C1 segment of cervical spinal cord (tissue), 14 donors: ENCODE results near the gene ARHGEF28.

Experiments used
- DNase-seq, 14 donors: peaks; one replicate each; lab custom pipeline; 2025; lab: John Stamatoyannopoulos, UW

The ARHGEF28 gene

DNA sequence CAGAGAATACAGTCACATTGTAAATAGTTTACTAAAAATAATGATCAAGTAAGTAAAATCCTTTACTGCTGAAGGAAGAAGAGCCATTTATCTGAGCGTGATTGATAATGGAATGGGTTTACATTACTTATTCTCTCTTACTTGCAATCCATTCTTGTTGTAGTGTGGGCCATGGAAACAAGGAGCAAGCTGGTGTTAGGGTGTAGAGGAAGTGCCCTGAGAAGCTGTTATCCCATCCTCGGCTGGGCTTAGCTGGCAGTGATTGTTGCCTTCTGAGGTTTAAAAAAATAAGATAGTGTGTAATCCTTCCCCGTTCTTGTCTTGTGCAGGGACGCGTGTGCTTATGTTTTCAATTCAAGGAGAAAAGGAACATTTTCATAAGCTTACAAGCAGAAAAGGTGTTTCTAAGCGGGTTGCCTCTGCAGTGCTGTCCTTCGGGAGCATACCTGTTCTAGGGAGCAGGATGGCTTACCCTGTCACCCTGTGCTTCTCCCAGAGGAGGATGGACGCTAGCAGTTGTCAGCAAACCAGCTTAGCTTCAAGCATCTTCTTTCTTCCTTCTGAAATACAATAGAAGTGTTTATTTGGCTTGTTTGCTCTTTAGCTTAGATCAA lies 188.3 kb downstream of the ARHGEF28 start:
- no peak for DNase-seq

DNA sequence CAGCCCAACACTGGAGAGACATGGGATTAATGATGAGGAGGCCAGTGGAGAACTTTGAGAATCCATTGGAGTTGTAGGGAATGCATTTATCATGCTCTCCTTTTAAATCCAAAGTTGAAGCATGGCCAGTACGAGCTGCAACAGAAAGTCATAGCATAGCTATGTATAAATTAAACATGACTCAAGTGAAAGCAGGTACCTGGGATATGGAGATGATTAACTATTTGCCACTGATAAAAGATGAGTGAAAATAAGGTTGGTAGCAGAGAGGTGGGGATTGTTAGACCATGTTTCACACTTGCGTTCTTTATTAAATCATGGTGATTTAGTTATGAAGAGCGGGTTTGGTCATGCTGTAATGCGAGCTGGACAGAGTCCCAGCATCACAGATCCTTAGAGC lies 189.6 kb downstream of the ARHGEF28 start:
- DNase-seq: no peak

DNA sequence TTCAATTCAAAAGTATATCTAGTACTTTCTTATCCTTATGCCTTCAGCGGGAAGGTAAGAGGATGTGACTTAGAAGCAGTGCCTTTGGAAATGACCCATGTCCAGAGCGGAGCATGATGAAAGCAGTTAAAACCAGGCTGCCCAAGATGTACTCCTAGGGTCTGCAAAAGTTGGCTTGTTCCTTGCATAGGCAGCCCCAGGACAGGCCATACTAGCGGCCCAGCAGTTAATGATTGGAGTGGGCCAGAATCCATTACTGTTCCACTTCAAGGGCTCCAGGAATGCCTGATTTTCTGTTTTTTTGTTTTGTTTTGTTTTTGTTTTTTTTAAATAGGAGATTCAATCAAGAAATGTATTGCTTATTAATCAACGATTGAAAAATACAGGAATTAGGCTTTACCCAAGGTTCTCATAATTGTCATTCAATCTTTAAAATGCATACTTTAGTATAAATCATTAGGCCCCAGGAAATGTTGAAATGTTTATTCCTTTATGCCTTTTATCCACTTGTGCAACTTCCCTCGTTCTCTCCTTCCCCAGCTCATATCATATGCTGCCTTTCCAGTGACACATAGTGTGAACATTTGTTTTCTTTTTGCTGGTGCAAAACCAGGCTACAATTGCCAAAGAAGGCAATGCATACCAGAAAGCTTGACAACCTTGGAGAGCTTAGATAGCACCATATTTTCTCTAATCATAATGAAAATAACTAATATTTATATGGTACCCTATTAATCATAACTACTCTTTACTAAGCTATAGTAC lies 190.8 kb downstream of the ARHGEF28 start:
- no peak for DNase-seq

DNA sequence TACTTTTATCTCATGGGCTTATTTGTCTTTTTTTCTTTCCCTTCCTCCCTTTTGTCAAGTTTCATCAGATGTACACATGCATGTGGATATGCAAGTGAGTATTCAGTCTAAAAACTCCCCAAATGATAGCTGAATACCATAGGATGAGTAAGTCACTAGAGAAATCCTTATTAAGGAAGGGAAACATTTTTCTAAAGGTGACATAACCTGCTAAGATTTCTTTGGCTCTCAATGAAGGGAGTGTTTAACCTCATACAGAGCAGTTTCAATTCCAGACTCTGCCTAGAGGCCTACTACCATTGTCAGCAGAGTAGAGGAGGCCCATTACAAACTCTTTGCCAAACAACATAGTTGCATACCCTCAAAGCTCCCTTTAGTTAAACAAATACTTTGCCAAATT lies 192.4 kb downstream of the ARHGEF28 start:
- DNase-seq: no peak

DNA sequence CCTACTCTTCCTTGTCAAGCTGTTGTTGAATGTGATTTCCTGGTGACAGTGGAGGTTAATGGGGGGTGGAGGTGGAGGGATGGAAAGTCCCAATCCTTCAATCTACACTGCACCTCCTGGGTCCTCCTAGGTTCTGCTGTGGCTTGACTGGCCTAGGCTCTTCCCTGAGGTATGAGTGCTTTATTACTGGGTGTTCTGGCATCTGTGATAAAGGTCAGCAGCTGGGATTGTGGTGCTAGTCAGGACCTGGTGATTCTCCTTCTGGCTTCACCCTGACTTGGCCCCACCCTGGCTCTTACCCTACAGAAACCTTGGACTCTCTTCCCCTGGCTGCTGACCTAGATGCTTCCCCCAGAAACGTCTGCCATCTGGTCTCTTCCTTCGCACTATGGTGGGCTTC lies 194.3 kb downstream of the ARHGEF28 start:
- DNase-seq: no peak

DNA sequence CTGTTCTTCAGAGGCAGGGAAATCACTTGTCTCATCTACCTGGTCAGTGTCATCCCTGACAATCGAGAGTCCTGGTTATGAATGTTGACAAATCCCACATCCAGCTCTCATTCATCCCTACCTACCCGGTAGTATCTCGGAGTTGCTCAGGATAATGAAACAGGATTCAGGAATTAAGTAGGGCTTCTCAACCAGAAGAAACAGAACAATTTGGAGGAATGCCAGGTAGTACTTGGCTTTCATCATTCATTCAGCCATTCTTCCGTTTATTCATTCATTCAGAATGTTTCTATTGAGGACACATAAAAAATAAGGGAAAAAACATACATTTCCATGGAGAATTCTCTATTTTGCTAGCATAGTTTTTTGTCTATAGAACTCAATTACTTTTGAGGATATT lies 195.0 kb downstream of the ARHGEF28 start:
- no peak for DNase-seq

DNA sequence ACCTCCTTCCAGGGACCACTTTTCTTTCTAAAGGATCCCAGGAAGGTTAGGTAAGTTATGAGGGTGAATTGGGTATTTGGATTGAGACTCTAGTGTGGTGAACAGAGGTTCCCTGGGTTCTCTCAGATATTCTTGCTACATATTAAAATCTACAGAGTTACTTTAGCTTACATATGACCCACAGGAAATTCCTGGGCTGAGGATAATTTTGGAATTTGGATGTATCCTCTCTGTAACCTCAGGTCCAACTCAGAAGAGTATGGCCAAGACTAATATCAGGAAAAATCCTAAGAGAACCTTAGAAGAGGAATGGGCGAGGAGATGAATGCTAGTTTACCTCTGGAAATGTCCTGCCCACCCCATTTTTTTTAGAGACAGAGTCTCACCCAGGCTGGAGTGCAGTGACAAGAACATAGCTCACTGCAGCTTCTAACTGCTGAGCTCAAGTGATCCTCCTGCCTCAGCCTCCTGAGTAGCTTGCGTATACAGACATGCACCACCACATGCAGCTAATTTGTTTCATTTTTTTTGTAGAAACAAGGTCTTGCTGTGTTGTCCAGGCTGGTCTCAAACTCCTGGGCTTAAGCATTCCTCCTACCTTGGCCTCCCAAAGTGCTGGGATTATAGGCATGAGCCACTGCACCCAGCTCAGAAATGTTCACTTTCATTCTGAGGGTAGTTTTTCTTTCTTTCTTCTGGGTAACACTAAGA lies 196.4 kb downstream of the ARHGEF28 start:
- no peak for DNase-seq

DNA sequence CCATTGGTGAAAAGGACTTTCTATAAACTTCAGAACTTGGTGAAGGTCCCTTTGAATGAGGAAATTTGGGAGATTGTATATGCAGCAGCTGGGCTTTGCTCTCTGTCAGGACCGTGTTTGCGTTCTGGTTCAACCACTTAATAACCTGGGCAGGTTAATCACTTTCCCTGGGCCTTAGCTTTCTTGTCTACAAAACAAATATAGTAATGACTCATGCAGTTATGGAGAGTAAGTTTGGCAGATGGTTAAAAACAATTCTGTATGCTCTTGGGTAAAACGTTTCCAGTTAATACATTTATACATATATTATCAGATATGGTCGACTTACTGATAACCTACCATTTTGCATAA lies 197.0 kb downstream of the ARHGEF28 start:
- no peak for DNase-seq

DNA sequence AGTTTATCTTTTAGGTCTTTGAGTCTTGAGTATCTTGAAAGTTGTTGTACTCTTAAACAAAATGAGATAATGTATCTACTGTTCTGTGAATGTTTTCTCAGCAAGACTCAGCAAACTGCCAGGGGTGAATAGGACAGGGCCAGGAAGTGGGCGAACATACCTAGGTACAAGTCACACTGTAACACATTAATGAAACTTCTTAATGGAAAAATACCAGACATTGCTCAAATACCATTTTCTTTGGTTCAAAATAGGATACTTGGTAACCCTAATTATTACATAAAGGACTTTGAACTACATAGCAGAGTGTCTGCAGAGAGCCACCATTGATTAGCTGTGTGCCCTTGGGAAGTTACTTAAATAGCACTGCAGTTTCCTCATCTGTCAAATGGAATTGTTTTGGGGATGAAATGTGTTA lies 197.5 kb downstream of the ARHGEF28 start:
- DNase-seq: no peak

DNA sequence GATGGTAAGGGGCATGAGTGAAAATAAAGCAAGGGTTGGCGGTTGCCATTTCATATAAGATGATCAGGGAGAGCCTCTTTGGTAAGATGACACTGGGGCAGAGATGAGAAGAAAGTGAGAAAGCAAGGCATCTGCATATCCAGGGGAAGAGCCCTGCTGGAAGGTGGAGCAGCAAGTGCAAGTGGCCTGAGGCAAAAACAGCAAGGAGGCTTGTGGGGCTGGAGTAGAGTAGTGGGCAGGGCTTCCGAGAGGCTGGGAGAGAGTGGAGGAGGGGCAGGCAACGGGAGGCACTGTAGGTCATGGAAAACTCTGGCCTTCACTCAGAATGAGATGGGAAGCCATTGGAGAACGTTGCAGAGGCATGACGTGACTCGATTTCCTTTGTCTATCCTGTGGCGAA lies 199.2 kb downstream of the ARHGEF28 start:
- no peak for DNase-seq

DNA sequence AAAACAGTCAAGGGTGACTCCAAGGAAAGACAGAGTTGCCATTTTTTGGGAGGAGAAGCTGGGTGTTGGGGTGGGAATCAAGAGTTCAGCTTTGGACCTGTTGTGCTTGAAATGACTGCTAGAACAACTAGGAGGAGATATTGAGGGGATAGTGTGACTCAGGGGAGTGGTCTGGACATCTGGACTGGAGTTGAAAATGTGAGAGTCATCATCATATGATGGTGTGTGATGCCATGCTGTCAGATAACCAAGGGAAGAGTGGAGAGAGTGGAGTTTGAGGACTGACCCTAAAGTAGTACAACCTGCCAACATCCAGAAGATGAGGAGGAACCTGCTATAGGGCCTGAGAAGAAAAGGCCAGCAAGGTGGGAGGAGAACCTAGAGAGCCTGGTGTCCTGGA lies 199.7 kb downstream of the ARHGEF28 start:
- DNase-seq: no peak

DNA sequence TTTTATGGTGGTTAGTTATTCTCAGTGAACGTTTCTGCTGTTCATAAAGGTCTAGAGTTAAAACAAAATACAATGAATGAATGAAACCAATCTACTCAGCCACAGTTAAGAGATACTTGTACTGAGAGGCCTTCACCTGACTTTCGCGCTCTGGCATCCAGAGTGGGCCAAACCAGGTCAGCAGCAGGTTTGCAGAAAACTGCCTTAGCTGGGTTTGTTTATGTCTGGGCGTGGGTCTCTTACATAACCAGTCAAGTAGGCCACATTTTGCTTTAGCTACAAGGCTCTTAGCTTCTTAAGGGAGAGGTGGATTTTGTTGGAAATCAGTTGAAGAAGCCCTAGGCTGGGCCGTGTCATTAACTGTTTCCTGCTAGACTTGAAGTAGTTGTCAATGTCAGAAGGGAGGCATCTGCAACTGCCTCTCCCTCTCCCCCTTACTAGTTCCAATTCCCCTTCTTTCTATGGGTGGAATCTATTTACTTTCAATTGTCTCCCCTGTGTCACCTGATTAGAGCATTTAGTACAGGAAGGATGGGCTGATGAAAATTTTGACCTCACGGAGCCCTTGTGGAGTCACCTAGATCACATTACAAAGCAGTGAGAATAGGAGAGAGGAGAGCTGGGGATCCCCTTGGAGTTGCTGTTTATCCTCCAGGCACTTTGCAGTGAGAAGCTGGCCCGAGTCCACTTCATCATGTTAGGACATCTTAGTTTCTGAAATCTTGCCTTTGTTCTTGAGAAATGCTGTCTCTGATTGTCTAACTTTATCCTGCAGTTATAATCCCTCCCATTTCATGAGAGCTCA lies 200.5 kb downstream of the ARHGEF28 start:
- DNase-seq: no peak

DNA sequence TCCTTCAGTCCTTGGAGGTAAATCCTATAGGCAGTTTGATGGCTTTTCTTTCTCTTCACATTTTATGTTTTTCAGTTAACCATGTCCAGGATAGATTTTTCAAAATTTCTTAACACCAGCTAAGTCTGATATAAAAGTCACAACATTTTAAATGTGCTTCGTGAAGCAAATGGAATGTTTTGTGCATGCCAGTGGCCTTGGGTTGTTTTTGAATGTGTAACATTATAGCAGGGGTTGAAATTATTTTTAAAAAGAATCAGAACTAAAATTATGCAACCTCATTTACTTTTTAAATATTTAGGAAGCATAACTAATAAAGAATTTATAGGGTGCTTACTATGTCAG lies 201.1 kb downstream of the ARHGEF28 start:
- DNase-seq: no peak

DNA sequence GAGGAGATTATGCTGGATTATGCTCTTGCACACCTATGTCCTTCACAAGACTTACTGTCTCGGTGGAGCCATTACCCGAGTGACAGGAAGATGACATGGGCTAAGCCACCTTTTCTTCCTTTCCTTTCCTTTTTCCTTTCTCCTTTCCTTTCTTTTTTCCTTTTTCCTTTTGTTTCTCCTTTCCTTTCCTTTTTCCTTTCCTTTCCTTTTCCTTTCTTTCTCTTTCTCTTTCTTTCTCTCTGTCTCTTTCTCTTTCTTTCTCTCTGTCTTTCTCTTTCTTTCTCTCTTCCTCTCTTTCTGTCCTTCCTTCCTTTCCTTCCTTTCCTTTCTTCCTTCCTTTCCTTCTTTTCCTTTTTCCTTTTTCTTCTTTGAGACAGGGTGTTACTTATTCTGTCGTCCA lies 202.5 kb downstream of the ARHGEF28 start:
- DNase-seq: no peak

DNA sequence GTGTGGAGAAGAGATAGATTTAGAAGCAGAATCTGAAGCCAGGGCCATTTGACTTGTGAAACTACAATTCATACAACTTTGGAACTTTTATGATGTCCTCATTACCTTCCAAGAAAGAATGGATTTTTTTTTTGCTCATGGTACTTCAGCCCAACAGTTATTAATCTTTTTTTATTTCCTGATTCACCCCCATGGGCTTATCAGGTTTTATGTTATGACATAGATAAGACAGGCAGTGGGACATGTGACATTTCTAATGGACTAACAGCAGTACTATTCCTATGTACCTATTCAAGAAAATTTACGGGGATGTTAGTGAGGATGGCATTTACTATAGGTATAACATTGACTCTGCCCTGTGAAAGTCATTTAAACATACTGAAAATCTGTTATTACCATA lies 204.7 kb downstream of the ARHGEF28 start:
- no peak for DNase-seq

DNA sequence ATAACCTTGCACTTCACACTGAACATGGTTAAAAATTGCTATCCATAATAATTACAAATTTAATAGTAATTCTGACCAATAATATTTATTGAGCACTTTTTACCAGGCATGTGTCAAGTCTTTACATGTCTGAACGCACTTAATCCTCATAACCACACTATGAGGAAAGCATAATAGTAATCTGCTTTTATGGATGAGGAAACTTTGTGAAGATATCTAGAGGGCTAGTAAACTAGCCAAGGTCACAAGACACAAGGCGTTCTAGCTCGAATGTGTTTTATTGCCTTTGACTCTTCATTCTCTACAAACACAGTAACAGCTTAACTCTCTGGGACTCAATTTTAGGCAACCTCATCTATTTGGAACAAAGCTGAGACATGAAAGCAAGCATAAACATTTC lies 205.1 kb downstream of the ARHGEF28 start:
- DNase-seq: no peak

DNA sequence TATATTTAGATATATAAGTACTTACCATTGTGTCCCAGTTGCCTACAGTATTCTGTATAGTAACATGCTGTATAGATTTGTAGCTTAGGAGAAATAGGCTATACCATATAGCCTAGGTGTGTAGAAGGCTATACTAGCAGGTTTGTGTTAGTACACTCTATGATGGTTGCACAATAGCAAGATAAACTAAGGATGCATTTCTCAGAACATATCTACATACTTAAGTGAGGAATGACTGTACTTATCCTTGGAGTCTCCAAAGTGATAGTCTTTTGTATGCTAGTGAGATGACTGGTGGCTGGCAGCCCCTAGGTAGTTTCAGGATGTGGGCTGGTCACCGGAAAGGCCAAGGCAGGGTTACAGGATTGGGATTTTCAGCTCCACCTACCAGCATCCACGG lies 208.7 kb downstream of the ARHGEF28 start:
- no peak for DNase-seq

DNA sequence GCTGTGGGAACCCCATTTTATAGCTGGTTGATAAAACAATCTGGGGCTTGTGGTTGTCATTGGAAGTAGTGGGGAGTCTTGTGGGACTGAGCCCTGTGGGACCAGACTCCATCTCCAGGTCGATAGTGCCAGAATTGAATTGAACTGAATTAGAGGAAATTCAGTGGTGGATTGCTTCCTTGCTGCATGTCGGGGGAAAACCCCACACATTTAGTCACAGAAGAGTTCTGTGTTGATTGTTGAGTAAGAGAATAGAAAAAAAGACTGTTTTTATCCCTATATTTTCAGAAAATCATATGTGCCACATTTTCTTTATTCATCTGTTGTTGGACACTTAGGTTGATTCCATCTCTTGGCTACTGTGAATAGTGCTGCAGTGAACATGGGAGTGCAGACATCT lies 209.7 kb downstream of the ARHGEF28 start:
- DNase-seq: no peak

DNA sequence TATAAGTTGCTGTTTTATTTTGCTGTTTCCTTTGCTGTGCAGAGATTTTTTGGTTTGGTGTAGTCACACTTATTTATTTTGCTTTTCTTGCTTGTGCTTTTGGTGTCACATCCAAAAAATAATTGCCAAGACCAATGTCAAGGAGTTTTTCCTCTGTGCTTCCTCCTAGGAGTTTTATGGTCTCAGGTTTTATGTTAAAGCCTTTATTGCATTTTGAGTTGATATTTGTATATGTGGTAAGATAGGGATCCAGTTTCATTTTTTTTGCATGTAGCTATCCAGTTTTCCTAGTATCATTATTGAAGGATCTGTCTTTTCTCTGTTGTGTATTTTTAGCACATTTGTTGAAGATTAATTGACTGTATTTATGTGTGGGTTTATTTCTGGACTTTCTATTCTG lies 210.6 kb downstream of the ARHGEF28 start:
- no peak for DNase-seq

DNA sequence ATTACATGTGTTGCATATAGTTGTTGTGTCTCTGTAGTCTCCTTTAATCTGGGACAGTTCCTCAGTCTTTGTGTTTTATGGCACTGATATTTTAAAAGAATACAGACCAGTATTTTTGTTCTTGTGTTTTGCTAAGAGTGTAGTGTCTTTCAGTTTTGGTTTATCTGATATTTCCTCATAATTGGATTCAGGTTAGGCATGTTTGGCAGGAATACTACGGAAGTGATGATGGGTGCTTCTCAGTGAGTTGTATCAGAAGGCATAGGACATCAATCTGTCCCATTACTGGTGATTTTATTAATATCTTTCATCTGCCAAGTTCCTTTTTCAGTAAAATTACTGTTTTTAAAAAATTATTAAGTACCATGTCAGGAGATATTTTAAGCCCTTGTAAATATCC lies 212.9 kb downstream of the ARHGEF28 start:
- DNase-seq: no peak

DNA sequence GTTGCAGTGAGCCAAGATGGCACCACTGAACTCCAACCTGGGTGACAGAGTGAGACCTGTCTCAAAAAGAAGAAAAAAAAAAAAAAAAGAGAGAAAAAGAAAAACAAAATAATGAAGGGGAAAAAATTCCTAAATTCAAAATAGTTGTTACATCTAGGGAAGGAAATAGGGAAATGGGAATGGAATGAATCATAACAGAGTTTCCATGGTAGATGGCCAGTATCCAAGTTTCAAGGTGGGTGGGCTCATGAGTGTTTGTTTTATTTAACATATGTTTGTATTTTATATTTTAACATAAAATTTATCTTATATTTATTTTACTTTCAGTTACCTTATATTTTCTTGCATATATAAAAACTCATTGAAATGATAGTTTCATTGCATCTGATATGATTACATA lies 215.6 kb downstream of the ARHGEF28 start:
- no peak for DNase-seq

DNA sequence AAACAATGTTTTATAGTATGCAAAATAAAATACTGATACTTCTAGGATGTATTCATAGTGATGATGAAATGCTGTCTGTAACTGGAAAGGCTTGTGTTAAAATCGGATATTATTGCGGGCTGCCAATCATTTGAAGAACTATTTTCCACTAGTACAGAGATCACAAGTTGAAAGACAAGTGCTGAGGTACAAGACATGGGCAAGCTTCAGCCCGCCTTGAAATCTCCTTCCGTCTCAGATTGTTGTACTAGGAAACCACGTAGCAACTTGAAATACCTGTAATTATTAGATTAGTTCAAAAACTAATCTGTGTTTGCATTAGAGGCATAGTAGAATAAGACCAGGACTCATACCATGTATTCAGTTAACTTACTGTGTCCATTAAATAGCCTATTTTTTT lies 218.2 kb downstream of the ARHGEF28 start:
- no peak for DNase-seq
